GM19395 (cell line): ENCODE results near the gene SLC35A2.

Source experiments
- ATAC-seq: cut with Tn5 transposase; IDR thresholded peaks from one replicate; pipeline ENCODE4 v1.9.1; 2021; ENCODE audit warnings: mild to moderate bottlenecking, moderate library complexity; ENCODE audit not compliant: unreplicated experiment

Gene SLC35A2

GRCh38 chrX:48911412-48912182 lies at the start of gene SLC35A2:
TSS of gene SLC35A2 (minus strand) at chrX:48911646. CDS start at chrX:48911636, 10 bp downstream.
- ATAC-seq = peak; percentile 67

- no peak for ATAC-seq
These were observed 48.8 kb upstream of the SLC35A2 start for GRCh38 chrX:48960291-48960690.

- no peak for ATAC-seq
These were observed 47.2 kb upstream of the SLC35A2 start for GRCh38 chrX:48958635-48959094.

- ATAC-seq = peak; percentile 86
These were observed 46.6 kb upstream of the SLC35A2 start for GRCh38 chrX:48957827-48958634.

- ATAC-seq = peak; percentile 42
These were observed 46.0 kb upstream of the SLC35A2 start, which contains the start of gene OTUD5 for GRCh38 chrX:48957477-48957826. TSS of gene OTUD5 (minus strand) at chrX:48957607. CDS start at chrX:48957570, 37 bp downstream.

GRCh38 chrX:48956728-48957414 lies 45.4 kb upstream of the SLC35A2 start:
- no peak for ATAC-seq

GRCh38 chrX:48948589-48948988 lies 37.1 kb upstream of the SLC35A2 start:
- no peak for ATAC-seq

- ATAC-seq = peak; percentile 64
These were observed 34.3 kb upstream of the SLC35A2 start for GRCh38 chrX:48945517-48946348.

GRCh38 chrX:48942895-48943294 lies 31.4 kb upstream of the SLC35A2 start:
- no peak for ATAC-seq

- no peak for ATAC-seq
These were observed 29.0 kb upstream of the SLC35A2 start for GRCh38 chrX:48940404-48940955.

- no peak for ATAC-seq
These were observed 28.2 kb upstream of the SLC35A2 start for GRCh38 chrX:48939524-48940228.

- ATAC-seq = peak; percentile 61
These were observed 27.4 kb upstream of the SLC35A2 start for GRCh38 chrX:48938721-48939425.

- ATAC-seq = peak; percentile 55
These were observed 25.8 kb upstream of the SLC35A2 start for GRCh38 chrX:48937054-48937907.

- no peak for ATAC-seq
These were observed 25.1 kb upstream of the SLC35A2 start for GRCh38 chrX:48936429-48937053.

GRCh38 chrX:48935301-48935670 lies 23.8 kb upstream of the SLC35A2 start:
- no peak for ATAC-seq

- ATAC-seq = no peak
These were observed 23.3 kb upstream of the SLC35A2 start for GRCh38 chrX:48934581-48935300.

- ATAC-seq = no peak
These were observed 22.3 kb upstream of the SLC35A2 start for GRCh38 chrX:48933757-48934156.
